HG03439 (cell line): ENCODE results near the gene SIRT4.
"Not testable (repeated sequence)": the region's sequence is repeated elsewhere in the genome, so short reads cannot be mapped to it uniquely, and the experiment has no call there.

ENCODE experiments used
- ATAC-seq: cut with Tn5 transposase; IDR thresholded peaks from one replicate; pipeline ENCODE4 v1.9.1; 2021; ENCODE audit warnings: mild to moderate bottlenecking, moderate library complexity; ENCODE audit not compliant: unreplicated experiment

The SIRT4 gene

GRCh38 chr12:120335447-120335846, 33.3 kb downstream of the SIRT4 start:
- not testable (repeated sequence) for ATAC-seq

- not testable (repeated sequence) for ATAC-seq
These were observed 34.3 kb downstream of the SIRT4 start for GRCh38 chr12:120336392-120336791.

- ATAC-seq, result no peak
These were observed 35.6 kb downstream of the SIRT4 start for GRCh38 chr12:120337730-120338129.

- no peak for ATAC-seq
These were observed 37.1 kb downstream of the SIRT4 start for GRCh38 chr12:120339256-120339655.

- ATAC-seq, result no peak
These were observed 40.3 kb downstream of the SIRT4 start for GRCh38 chr12:120342175-120343038.

- ATAC-seq, result no peak
These were observed 41.0 kb downstream of the SIRT4 start for GRCh38 chr12:120343039-120343537.

GRCh38 chr12:120343692-120344091, 41.6 kb downstream of the SIRT4 start:
- ATAC-seq, result no peak

GRCh38 chr12:120346031-120346430, 43.9 kb downstream of the SIRT4 start:
- no peak for ATAC-seq

GRCh38 chr12:120346681-120347080, 44.6 kb downstream of the SIRT4 start:
- ATAC-seq, result no peak

GRCh38 chr12:120347766-120348165, 45.6 kb downstream of the SIRT4 start:
- ATAC-seq, result no peak

GRCh38 chr12:120350576-120351350, 48.6 kb downstream of the SIRT4 start:
- ATAC-seq, result no peak

- no peak for ATAC-seq
These were observed 50.0 kb downstream of the SIRT4 start for GRCh38 chr12:120352117-120352516.

GRCh38 chr12:120353136-120353535, 51.0 kb downstream of the SIRT4 start:
- ATAC-seq, result no peak

- no peak for ATAC-seq
These were observed 51.6 kb downstream of the SIRT4 start for GRCh38 chr12:120353556-120354317.

GRCh38 chr12:120356567-120357030, 54.5 kb downstream of the SIRT4 start:
- ATAC-seq, result no peak

- no peak for ATAC-seq
These were observed 55.0 kb downstream of the SIRT4 start for GRCh38 chr12:120357104-120357503.

- ATAC-seq, result no peak
These were observed 56.4 kb downstream of the SIRT4 start for GRCh38 chr12:120358412-120359100.

- ATAC-seq, result no peak
These were observed 57.0 kb downstream of the SIRT4 start for GRCh38 chr12:120359128-120359527.

- ATAC-seq, result no peak
These were observed 59.5 kb downstream of the SIRT4 start for GRCh38 chr12:120361506-120362208.
